Hepatic stellate cell (primary cell): Measurements from ENCODE around the gene COPG1.
"Not testable (repeated sequence)": the region's sequence is repeated elsewhere in the genome, so short reads cannot be mapped to it uniquely, and the experiment has no call there.

Experiments
- DNase-seq: peaks from one replicate; pipeline ENCODE4 v3.0.0; 2011; ENCODE audit warnings: low spot score

COPG1 gene

DNA sequence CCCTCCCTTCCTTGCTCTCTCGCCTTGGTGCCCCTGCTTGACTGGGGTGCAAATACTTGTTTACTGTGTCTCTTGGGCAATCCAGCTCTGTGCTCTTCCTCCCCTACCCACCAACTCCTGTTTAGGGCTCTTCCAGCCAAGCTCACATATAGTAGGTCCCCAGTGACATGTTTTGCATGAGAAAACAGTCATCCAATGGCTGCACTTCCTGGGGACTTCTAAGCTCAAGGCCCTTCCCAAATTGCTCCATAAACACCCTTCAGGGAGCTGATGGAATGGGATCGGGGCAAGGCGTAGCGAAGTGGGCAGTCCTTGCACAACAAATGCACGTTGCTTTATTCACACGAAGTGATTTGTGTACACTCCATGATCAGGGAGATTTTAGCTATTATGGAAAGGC lies 9.4 kb upstream of the COPG1 start:
- DNase-seq = no peak

DNA sequence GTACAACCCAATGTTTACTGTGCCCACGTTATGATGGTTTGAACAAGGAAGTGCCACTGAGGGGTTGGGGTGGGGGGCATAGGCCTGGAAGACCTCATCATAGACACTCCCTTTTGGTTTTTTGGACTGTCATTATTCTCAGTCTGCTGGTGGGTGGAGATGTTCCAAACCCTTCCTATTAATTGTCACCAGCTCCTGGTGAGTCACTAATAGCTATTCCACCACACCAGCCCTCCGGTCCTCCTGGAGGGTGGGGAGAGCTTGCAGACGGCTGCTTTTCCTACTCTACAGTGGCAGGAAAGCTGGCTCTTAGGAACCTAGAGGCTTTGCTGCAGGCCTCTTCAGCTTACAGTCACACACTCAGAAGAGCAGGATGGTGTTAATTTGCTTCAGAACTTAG lies 9.0 kb upstream of the COPG1 start:
- no peak for DNase-seq

- no peak for DNase-seq
Measured at GRCh38 chr3:129245141-129245540, 4.3 kb upstream of the COPG1 start.

- DNase-seq = peak; percentile 91
Measured at GRCh38 chr3:129245641-129246306, 3.6 kb upstream of the COPG1 start.

DNA sequence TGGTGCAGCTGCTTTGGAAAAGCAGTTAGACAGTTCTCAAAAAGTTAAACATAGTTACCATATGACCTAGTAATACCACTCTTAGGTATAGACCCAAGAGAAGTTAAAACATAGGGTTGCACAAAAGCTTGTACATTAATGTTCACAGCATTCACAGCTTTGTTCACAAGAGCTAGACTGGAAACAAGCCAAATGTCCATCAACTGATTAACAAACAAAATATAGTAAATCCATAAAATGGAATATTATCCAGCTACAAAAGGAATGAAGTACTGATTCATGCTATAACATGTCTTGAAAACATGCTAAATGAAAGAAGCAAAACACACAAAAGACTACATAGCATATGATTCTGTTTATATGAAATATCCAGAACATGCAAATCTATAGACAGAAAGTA lies 2.8 kb upstream of the COPG1 start:
- DNase-seq = no peak

DNA sequence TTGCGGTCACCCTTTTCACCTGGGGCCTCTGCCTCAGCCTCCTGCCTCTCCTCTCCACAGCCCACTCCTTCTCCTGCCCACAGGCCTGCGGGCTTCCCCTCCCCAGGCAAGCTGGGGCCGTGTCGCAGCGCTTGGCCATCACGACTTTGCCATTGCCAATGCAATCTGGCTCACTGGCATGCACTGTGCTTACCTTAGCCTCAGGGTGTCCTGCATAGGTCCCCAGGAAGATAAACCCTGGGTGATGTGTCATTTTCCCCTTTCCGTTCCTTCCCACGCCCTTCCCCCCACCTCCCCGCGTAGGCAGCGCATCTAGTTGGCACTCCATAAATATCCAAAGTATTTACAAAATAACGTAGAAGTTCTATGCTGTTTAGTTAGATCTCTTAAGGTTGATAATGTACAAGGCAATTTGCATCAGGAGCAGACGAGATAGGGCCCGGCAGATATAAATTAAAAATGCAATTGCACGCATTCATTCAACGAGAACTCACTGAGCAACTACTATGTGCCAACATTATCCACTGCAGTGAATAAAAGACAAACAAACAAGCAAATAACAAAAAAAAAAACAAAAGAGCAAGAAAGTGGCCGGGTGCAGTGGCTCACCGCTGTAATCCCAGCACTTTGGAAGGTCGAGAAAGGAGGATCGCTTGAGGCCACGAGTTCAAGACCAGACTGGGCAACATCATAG lies 973 bp upstream of the COPG1 start:
- DNase-seq = no peak

DNA sequence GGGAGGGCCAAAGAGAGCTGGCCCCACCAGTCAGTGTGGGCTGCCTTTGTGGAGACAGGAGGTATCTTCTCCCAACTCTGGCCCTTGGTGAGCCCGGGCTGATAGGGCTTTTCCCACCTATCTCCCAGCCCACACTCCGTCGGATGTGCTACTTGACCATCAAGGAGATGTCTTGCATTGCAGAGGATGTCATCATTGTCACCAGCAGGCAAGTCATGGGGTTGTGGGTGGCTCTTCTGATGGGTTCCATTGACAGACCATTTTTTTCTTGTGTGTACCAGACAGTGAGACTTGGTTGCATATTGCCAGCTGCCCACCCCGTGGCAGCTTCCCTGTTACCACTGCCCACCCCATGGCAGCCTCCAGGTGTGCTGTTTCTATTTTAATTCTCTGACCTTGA lies 3.3 kb downstream of the COPG1 start:
- no peak for DNase-seq

DNA sequence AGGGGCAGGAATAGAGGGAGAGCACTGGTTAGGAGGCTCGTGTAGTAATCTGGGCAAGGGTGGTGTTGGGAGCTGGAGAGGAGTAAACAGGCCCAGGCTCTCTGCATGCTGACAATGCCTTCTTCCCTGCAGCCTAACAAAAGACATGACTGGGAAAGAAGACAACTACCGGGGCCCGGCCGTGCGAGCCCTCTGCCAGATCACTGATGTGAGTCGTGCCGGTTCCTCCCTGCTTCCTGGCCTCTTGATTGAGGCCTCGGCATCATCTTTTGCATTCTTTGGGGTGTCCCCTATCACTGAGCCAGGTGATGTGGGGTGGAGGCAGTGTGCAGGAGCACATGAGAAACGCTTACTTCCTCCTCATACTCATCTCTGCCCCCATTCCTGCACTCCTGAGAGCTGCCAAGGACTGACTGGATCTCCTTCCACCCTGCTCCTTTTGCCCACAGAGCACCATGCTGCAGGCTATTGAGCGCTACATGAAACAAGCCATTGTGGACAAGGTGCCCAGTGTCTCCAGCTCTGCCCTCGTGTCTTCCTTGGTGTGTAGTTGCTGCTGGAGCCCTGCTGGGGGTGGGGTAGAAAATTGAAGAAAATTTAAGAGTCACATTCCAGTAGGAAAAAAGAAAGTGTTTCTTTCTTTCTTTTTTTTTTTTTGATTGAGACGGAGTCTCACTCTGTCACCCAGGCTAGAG lies 5.3 kb downstream of the COPG1 start:
- DNase-seq = no peak

GRCh38 chr3:129256270-129256669 lies 6.9 kb downstream of the COPG1 start:
- no peak for DNase-seq

- no peak for DNase-seq
Measured at GRCh38 chr3:129257609-129258008, 8.2 kb downstream of the COPG1 start.

DNA sequence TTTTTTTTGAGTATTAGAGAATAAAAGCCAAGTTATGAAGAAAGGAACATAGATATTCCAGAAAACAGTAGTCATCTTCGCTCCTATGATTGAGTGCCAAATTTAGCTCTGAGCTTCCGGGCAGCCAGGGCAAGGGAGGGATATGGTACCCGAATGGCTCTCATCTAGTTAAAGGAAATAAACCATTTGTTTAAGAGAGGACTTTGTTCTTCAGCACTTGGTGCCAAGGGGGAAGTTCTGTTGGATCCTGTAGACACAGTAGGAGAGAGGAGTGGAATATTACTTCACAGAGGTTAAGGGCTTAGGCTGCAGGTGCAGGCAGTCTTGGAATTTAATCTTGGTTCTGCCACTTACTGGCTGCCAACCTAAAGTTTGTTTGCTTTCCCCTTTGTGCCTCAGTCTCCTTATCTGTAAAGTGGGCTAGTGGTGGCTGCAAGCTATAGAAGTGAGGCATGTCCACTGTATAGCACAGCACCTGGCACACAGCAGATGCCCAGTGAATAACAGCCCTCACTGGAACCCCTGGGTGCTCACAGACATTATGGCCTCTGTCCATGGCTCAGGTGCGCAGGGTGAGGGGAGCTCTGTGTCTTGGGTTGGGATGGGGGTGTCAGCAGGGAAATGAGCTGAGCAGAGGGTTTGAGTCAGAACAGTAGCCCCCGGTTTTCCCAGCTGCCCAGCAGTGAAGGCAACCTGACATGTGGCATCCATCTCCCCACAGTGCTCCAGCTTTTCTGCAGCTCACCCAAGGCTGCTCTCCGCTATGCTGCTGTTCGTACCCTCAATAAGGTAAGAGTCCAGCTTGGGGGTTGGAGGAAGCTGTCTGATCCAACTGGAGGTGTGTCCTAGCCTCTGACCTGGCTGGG lies 10.4 kb downstream of the COPG1 start:
- no peak for DNase-seq

DNA sequence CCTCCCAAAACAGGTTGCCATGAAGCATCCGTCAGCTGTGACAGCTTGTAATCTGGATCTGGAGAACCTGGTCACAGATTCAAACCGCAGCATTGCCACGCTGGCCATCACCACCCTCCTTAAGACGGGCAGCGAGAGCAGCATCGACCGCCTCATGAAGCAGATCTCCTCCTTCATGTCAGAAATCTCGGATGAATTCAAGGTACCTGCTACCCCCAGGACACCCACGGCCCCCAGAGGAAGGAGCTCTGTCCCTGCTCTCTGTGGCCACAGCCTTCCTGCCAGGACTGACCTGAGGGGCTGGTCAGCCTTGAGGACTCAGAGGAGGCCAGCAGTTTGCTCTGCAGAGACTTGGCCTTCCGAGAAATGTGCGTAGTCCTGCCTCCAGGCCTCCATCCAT lies 11.2 kb downstream of the COPG1 start:
- DNase-seq = no peak

DNA sequence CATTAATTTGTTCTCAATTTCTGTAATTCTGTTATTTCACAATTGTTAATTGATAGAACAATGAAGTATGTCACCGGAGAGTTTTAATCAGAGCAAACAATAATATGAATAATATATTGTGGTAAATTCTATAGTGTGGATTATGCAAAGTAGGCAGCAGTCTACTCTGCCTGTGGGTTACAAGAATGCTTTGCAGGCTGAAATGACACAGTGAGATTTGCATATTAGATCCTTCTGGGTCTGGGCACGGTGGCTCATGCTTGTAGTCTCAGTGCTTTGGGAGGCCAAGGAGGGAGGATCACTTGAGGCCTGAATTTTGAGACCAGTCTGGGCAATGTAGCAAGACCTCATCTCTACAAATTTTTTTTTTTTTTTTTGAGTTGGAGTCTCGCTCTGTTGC lies 12.5 kb downstream of the COPG1 start:
- no peak for DNase-seq

GRCh38 chr3:129263161-129263910 lies 13.9 kb downstream of the COPG1 start:
- no peak for DNase-seq

- not testable (repeated sequence) for DNase-seq
Measured at GRCh38 chr3:129264994-129265393, 15.6 kb downstream of the COPG1 start.

DNA sequence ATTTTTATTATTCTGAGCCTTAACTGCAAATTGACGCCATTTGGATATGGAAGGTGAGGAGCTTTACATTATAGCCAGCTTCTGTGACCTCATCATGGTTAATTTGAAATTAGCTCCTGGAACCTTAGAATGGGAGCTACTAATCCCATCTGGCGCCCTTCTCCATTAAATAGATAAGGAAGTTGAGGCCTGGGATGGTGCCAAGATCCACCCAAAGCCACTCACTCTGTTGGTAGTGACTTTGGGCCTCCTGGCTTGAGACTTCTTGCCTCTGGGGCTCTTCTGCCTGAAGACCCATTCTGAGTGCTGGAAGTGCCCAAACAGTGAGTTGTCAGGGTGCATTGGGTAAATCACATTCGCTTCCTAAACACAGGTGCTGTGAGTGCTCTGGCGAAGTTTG lies 17.2 kb downstream of the COPG1 start:
- no peak for DNase-seq

DNA sequence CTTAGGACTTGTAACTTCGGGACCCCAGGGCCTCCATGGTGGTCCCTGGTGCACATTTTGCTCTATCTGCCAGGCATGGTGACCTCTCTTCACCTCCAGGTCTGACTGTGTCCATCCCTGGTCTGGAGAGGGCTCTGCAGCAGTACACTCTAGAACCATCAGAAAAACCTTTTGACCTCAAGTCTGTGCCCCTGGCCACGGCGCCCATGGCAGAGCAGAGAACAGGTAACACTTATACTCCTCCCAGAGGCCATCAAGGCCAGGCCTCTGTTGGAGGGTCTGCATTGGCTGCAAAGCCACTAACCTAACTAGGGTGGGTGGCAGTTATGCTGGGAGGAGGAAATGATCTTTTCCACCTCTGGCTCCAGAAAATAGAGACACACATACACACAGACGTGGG lies 19.0 kb downstream of the COPG1 start:
- DNase-seq = no peak

- DNase-seq = no peak
Measured at GRCh38 chr3:129271674-129272073, 22.3 kb downstream of the COPG1 start.

DNA sequence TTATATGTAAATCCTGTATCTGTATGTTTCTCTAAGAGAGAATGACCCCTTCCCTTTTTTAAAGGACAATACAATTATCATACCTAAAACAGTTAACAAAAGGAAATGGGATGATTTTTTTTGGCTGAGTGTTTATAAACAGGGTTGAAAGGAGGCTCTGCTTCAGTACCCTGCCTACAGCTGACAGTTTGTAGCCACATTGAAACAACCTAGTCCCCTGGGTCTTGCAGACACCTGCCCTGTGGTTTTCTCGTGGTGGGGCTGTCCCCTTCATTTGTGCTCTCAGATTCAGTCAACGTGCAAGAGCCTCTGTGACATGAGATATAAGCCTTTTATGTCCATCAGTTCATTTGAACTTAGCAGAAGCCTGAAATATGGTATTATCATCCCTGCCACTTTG lies 27.0 kb downstream of the COPG1 start:
- DNase-seq = no peak

- DNase-seq = peak; percentile 35
Measured at GRCh38 chr3:129277829-129278271, 28.4 kb downstream of the COPG1 start.

GRCh38 chr3:129278439-129278965 lies 29.1 kb downstream of the COPG1 start, which contains the start of gene HMCES:
HMCES (plus strand) TSS chr3:129278870; CDS start chr3:129279733, 863 bp downstream.
- DNase-seq = peak; percentile 93
